Measurements from ENCODE around the gene PAPOLB. TPM values are rescaled to one million over a fixed set of nuclear protein-coding genes. Genes with fewer than 3 reads are reported as not detected.

Gene PAPOLB
- total RNA-seq, 3 donors from 2014 or later (not counting 1 experiment from before 2014, with no cell fraction given) = 0.14 to 0.36 (median 0.20) TPM

- no peak overlapping the region for H3K27ac Mint-ChIP-seq
- peaks cover 0 to 16% of the 10 kb centered on the region in 2 donors for H3K27me3 Mint-ChIP-seq (ENCODE audit: low read depth in 2 of 2)
Observed at GRCh38 chr7:4879396-4880081, 17.7 kb upstream of the PAPOLB start.

GRCh38 chr7:4878336-4879335 is 16.8 kb upstream of the PAPOLB start:
- peaks cover 8% of the 10 kb centered on the region for H3K4me1 ChIP-seq (ENCODE audit: control insufficient read depth, insufficient read depth, low read length)
- H3K27ac Mint-ChIP-seq = no peak overlapping the region
- H3K36me3 Mint-ChIP-seq = no peaks in the 10 kb centered on the region
- no peak overlapping the region for H3K4me3 ChIP-seq (ENCODE audit: low read length)
- no peaks in the 10 kb centered on the region for H3K9me3 Mint-ChIP-seq
- WGBS (ENCODE audit: insufficient coverage) = 92% methylated on average over 45 of the region's 45 CpGs
- peaks cover 13% of the 10 kb centered on the region for H3K27me3 ChIP-seq (ENCODE audit: control insufficient read depth, insufficient read depth, low read length)
- intact Hi-C loops (cut with micrococcal nuclease) = no loop called here
- no peak for TF ChIP-seq CTCF (IDR thresholded peaks at IDR 0.05)
- DNase-seq (no peak), ATAC-seq (no peak)
- H3K4me1 Mint-ChIP-seq = peaks cover 9 to 12% of the 10 kb centered on the region in 2 donors
- no peak overlapping the region for H3K4me3 Mint-ChIP-seq
- no peaks in the 10 kb centered on the region for H3K36me3 ChIP-seq (ENCODE audit: control insufficient read depth, insufficient read depth, low read length)
- no peak overlapping the region for H3K27ac ChIP-seq (ENCODE audit: low read length)
- peaks cover 0 to 16% of the 10 kb centered on the region in 2 donors for H3K27me3 Mint-ChIP-seq (ENCODE audit: low read depth in 2 of 2)
- H3K9me3 ChIP-seq (ENCODE audit: control insufficient read depth, insufficient read depth, low read length) = no peaks in the 10 kb centered on the region

More at GRCh38 chr7:4879396-4880081, 17.7 kb upstream of the PAPOLB start:
- TF ChIP-seq CTCF (IDR thresholded peaks at IDR 0.05) = no peak
- Mint-ChIP-seq H3K4me1 (peaks cover 9 to 14% of the 10 kb centered on the region in 2 donors), H3K4me3 (no peak overlapping the region), H3K9me3 (no peaks in the 10 kb centered on the region), H3K36me3 (no peaks in the 10 kb centered on the region)
- H3K36me3 ChIP-seq (ENCODE audit: control insufficient read depth, insufficient read depth, low read length) = no peaks in the 10 kb centered on the region
- no peaks in the 10 kb centered on the region for H3K9me3 ChIP-seq (ENCODE audit: control insufficient read depth, insufficient read depth, low read length)
- H3K4me1 ChIP-seq (ENCODE audit: control insufficient read depth, insufficient read depth, low read length) = peaks cover 13% of the 10 kb centered on the region
- intact Hi-C loops (cut with micrococcal nuclease) = no loop called here
- DNase-seq = no peak
- peaks cover 16% of the 10 kb centered on the region for H3K27me3 ChIP-seq (ENCODE audit: control insufficient read depth, insufficient read depth, low read length)
- 91% methylated on average over 27 of the region's 27 CpGs for WGBS (ENCODE audit: insufficient coverage)
- ATAC-seq = no peak
- no peak overlapping the region for H3K27ac ChIP-seq (ENCODE audit: low read length)
- H3K4me3 ChIP-seq (ENCODE audit: low read length) = no peak overlapping the region

DNA sequence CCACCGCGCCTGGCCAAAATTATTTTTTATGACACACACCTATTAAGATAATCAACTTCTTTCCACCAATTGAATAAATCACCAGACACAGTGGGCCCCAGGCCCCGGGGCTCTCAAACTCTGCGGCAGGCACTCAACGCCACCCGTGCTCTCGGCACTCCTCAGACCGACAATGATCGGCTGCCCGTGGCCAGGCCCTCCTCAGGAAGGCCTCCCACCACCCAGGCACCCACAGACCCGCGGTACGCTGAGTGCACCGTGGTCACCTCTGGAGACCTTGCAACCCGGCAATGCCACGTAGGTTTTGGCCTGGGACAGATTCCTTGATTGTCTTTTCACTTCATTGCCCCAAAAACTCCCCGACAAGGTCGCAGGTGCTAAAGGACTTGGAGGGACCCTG is 14.8 kb upstream of the PAPOLB start:
- Mint-ChIP-seq H3K27me3 (ENCODE audit: low read depth in 2 of 2) (peaks cover 0 to 10% of the 10 kb centered on the region in 2 donors), H3K9me3 (no peaks in the 10 kb centered on the region), H3K4me1 (peaks cover 19 to 21% of the 10 kb centered on the region in 2 donors), H3K4me3 (no peak overlapping the region), H3K27ac (no peak overlapping the region), H3K36me3 (no peaks in the 10 kb centered on the region)
- ATAC-seq = no peak
- H3K9me3 ChIP-seq (ENCODE audit: control insufficient read depth, insufficient read depth, low read length) = no peaks in the 10 kb centered on the region
- H3K4me1 ChIP-seq (ENCODE audit: control insufficient read depth, insufficient read depth, low read length) = peaks cover 22% of the 10 kb centered on the region
- H3K36me3 ChIP-seq (ENCODE audit: control insufficient read depth, insufficient read depth, low read length) = no peaks in the 10 kb centered on the region
- 93% methylated on average over 18 of the region's 18 CpGs for WGBS (ENCODE audit: insufficient coverage)
- intact Hi-C loops (cut with micrococcal nuclease) = no loop called here
- peaks cover 3% of the 10 kb centered on the region for H3K27me3 ChIP-seq (ENCODE audit: control insufficient read depth, insufficient read depth, low read length)
- no peak for DNase-seq
- H3K27ac ChIP-seq (ENCODE audit: low read length) = no peak overlapping the region
- H3K4me3 ChIP-seq (ENCODE audit: low read length) = no peak overlapping the region
- no peak for TF ChIP-seq CTCF (IDR thresholded peaks at IDR 0.05)
